H9 (cell line): ENCODE data around the gene ASMTL. TPM values are rescaled to one million over a fixed set of nuclear protein-coding genes. Genes with fewer than 3 reads are reported as not detected.

Experiments used
- DNase-seq: peaks from one replicate; pipeline ENCODE4 v3.0.0-alpha.2; 2017
- H2AFZ ChIP-seq: one replicate; pipeline ENCODE4 v1.6.1; 2013; ENCODE audit warnings: mild to moderate bottlenecking, low read length, control low read depth, moderate library complexity
- H2AK5ac ChIP-seq: 2 replicates; pipeline ENCODE4 v1.6.1; 2013; ENCODE audit warnings: low read length, control low read depth, mixed read lengths; ENCODE audit not compliant: insufficient read length
- H2BK120ac ChIP-seq: one replicate; pipeline ENCODE4 v1.6.1; 2013; ENCODE audit warnings: low read depth, mild to moderate bottlenecking, low read length, control low read depth, inconsistent platforms; ENCODE audit not compliant: poor library complexity, severe bottlenecking
- H2BK12ac ChIP-seq: 2 replicates; pipeline ENCODE4 v1.6.1; 2013; ENCODE audit warnings: low read length, control low read depth, mixed read lengths, low read depth; ENCODE audit not compliant: insufficient read length
- H2BK15ac ChIP-seq: 2 replicates; pipeline ENCODE4 v1.6.1; 2013; ENCODE audit warnings: low read depth, low read length, control low read depth
- H2BK20ac ChIP-seq: one replicate; pipeline ENCODE4 v1.6.1; 2013; ENCODE audit warnings: low read depth, mild to moderate bottlenecking, low read length, control low read depth, inconsistent platforms; ENCODE audit not compliant: poor library complexity, severe bottlenecking
- H2BK5ac ChIP-seq: 2 replicates; pipeline ENCODE4 v1.6.1; 2013; ENCODE audit warnings: low read length, control low read depth, mixed read lengths; ENCODE audit not compliant: insufficient read length
- H3K14ac ChIP-seq: 2 replicates; pipeline ENCODE4 v1.6.1; 2013; ENCODE audit warnings: low read length, control low read depth; ENCODE audit not compliant: insufficient read depth
- H3K18ac ChIP-seq: 2 replicates; pipeline ENCODE4 v1.6.1; 2013; ENCODE audit warnings: low read depth, mild to moderate bottlenecking, mixed read lengths, low read length, control low read depth; ENCODE audit not compliant: insufficient read length
- H3K23ac ChIP-seq: 2 replicates; pipeline ENCODE4 v1.6.1; 2013; ENCODE audit warnings: low read length, control low read depth, mixed read lengths, low read depth; ENCODE audit not compliant: insufficient read length
- H3K23me2 ChIP-seq: 2 replicates; pipeline ENCODE4 v1.6.1; 2013; ENCODE audit warnings: low read depth, mild to moderate bottlenecking, mixed read lengths, low read length, control low read depth; ENCODE audit not compliant: insufficient read length, poor library complexity, severe bottlenecking
- H3K27ac ChIP-seq: 2 replicates; pipeline ENCODE4 v1.5.1; 2013; ENCODE audit warnings: low read length, control low read depth, mixed read lengths, low read depth; ENCODE audit not compliant: insufficient read length
- H3K27me3 ChIP-seq: 2 replicates; pipeline ENCODE4 v1.6.1; 2013; ENCODE audit warnings: low read length, control low read depth, inconsistent platforms; ENCODE audit not compliant: insufficient read depth
- H3K4ac ChIP-seq: 2 replicates; pipeline ENCODE4 v1.6.1; 2013; ENCODE audit warnings: low read depth, mild to moderate bottlenecking, control low read depth, inconsistent platforms, low read length, moderate library complexity
- H3K4me1 ChIP-seq: 2 replicates; pipeline ENCODE4 v1.6.1; 2013; ENCODE audit warnings: low read length, control low read depth, inconsistent platforms; ENCODE audit not compliant: insufficient read depth
- H3K4me2 ChIP-seq: 2 replicates; pipeline ENCODE4 v1.6.1; 2013; ENCODE audit warnings: low read length, control low read depth, mixed read lengths; ENCODE audit not compliant: insufficient read length, insufficient read depth
- H3K56ac ChIP-seq: 2 replicates; pipeline ENCODE4 v1.6.1; 2013; ENCODE audit warnings: low read depth, mild to moderate bottlenecking, mixed read lengths, low read length, control low read depth; ENCODE audit not compliant: insufficient read length
- H3K79me1 ChIP-seq: 2 replicates; pipeline ENCODE4 v1.6.1; 2013; ENCODE audit warnings: low read depth, mild to moderate bottlenecking, moderate library complexity, low read length, control low read depth, inconsistent platforms; ENCODE audit not compliant: insufficient read depth, poor library complexity, severe bottlenecking
- H3K79me2 ChIP-seq: 2 replicates; pipeline ENCODE4 v1.6.1; 2013; ENCODE audit warnings: low read length, control low read depth, inconsistent platforms; ENCODE audit not compliant: insufficient read depth
- H3K9ac ChIP-seq: 2 replicates; pipeline ENCODE4 v1.6.1; 2013; ENCODE audit warnings: low read length, control low read depth, mixed read lengths; ENCODE audit not compliant: insufficient read length; ENCODE audit errors: extremely low read depth
- H3K9me3 ChIP-seq: one replicate; pipeline ENCODE4 v1.6.1; 2013; ENCODE audit warnings: low read depth, low read length, inconsistent platforms; ENCODE audit not compliant: control insufficient read depth
- H3T11ph ChIP-seq: one replicate; pipeline ENCODE4 v1.6.1; 2013; ENCODE audit warnings: mild to moderate bottlenecking, low read length, control low read depth, inconsistent platforms
- H4K20me1 ChIP-seq: one replicate; pipeline ENCODE4 v1.6.1; 2013; ENCODE audit not compliant: control insufficient read depth, insufficient read length, insufficient read depth
- H4K5ac ChIP-seq: 2 replicates; pipeline ENCODE4 v1.6.1; 2013; ENCODE audit warnings: low read depth, mild to moderate bottlenecking, mixed read lengths, low read length, control low read depth; ENCODE audit not compliant: insufficient read length
- H4K8ac ChIP-seq: replicated peaks from 2 replicates; pipeline ENCODE4 v1.6.1; 2013; ENCODE audit warnings: low read length, control low read depth, mixed read lengths, low read depth; ENCODE audit not compliant: insufficient read length
- H4K91ac ChIP-seq: 2 replicates; pipeline ENCODE4 v1.6.1; 2013; ENCODE audit warnings: low read depth, mild to moderate bottlenecking, moderate library complexity, mixed read lengths, low read length, control low read depth; ENCODE audit not compliant: insufficient read length
- H3K27ac Mint-ChIP-seq, 3 experiments: 2 replicates in 2 of 3; 3 replicates in 1 of 3; pipeline ENCODE4 v1.8.0; 2020 to 2021; ENCODE audit warnings: mixed read lengths in 3 of 3, mild to moderate bottlenecking in 1 of 3, moderate library complexity in 1 of 3
- H3K27me3 Mint-ChIP-seq: 2 replicates; pipeline ENCODE4 v1.8.0; 2021; ENCODE audit warnings: low read depth, mild to moderate bottlenecking, moderate library complexity, mixed read lengths
- H3K36me3 Mint-ChIP-seq, 3 experiments: 2 replicates in 2 of 3; 3 replicates in 1 of 3; pipeline ENCODE4 v1.8.0; 2020 to 2021; ENCODE audit warnings: low read depth in 3 of 3, mixed read lengths in 3 of 3; ENCODE audit not compliant: insufficient read depth in 1 of 3
- H3K4me1 Mint-ChIP-seq, 2 experiments: 2 replicates each; pipeline ENCODE4 v1.8.0; 2020; ENCODE audit warnings: mixed read lengths in 2 of 2
- H3K4me3 Mint-ChIP-seq, 2 experiments: 2 replicates in 1 of 2; 3 replicates in 1 of 2; pipeline ENCODE4 v1.8.0; 2020 to 2021; ENCODE audit warnings: mild to moderate bottlenecking in 2 of 2, mixed read lengths in 2 of 2, moderate library complexity in 1 of 2
- H3K9me3 Mint-ChIP-seq, 2 experiments: 2 replicates in 1 of 2; 3 replicates in 1 of 2; pipeline ENCODE4 v1.8.0; 2020; ENCODE audit warnings: mild to moderate bottlenecking in 2 of 2, mixed read lengths in 2 of 2, moderate library complexity in 1 of 2
- WGBS: extraction: QIAGEN DNeasy Blood & Tissue Kit; methylation state at CpG from one replicate; pipeline ENCODE4 v1.1.7; 2013; ENCODE audit warnings: missing lambda C conversion rate, low lambda C conversion rate, mixed read lengths; ENCODE audit not compliant: insufficient read length; ENCODE audit errors: extremely low coverage; 5-methylcytosine and 5-hydroxymethylcytosine counted together
- total RNA-seq: library from RNA; stranded (reverse); gene quantifications from 2 replicates; pipeline ENCODE4 v1.2.1, GENCODE V29; 2021
- TF ChIP-seq, protein P1 (sequence below): fragments of 200-600 bp; sonication (generic); conservative IDR thresholded peaks from 3 replicates; pipeline ENCODE4 v1.8.0; 2021; ENCODE audit warnings: antibody characterized with exemption, mild to moderate bottlenecking

ASMTL gene
- total RNA-seq, 1 experiment from 2014 or later = 59.8 TPM

DNA sequence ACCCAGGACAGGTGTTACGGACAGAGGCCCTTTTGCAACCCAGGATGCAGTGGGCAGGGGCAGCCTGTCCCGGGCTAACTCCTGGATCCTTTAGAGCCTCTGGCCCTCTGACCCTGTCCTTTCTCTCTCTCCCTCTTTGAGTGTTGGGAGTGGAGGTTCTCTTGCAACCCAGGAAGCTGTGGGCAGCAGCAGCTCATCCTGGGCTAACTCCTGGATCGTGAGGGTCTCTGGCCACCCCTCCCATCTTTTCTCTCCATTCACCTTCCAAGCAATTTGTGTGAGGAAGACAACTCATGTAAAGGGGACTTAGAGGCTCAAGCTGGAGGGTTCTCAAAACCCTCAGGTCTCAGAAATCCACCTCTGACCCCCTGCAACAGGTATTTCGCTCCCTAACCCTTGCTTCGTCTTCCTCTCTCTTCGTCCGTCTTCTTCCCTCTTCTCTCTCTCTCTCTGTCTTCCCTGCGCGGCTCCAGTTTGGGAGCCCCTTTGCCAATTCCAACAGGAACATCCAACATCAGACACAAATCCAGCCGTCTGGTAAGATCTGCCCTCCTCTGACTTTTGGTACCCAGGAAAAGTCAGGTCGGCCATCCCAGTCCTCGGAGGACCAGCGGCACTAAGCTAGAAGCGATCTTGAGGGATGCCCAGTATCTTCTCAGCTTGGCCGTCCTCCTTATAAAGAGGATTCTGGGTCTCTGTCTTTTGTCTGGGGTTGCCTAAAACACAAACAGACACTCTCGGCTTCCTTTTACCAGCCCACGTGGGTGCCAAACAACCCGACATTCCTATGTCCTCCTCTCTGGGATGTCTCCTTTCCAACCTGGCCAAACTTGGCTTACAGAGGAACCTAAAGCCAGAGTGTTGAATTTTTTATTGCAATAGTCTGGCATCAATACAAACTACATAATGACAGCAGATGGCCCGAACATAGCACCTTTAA lies 7.9 kb downstream of the ASMTL start:
- Histone ChIP-seq H3K27ac (no peak overlapping the region), H2AFZ (no peak overlapping the region), H3K9me3 (peaks cover 13% of the 10 kb centered on the region), H3K4me1 (no peaks in the 10 kb centered on the region), H3K79me1 (peaks cover 8% of the 10 kb centered on the region), H3K27me3 (no peaks in the 10 kb centered on the region), H2BK20ac (no peak overlapping the region), H2BK15ac (no peak overlapping the region), H3K23ac (no peak overlapping the region), H3K9ac (no peak overlapping the region), H3K56ac (no peak overlapping the region), H3K14ac (no peak overlapping the region), H3K79me2 (peaks cover 28% of the 10 kb centered on the region; the same call in 1 of the 2 replicates), H2BK5ac (no peak overlapping the region), H4K91ac (no peak overlapping the region), H3K18ac (no peak overlapping the region), H4K20me1 (no peaks in the 10 kb centered on the region), H4K5ac (no peak overlapping the region), H3T11ph (no peak overlapping the region), H2BK12ac (no peak overlapping the region), H3K4ac (no peak overlapping the region), H2AK5ac (no peak overlapping the region), H4K8ac (no peak overlapping the region), H2BK120ac (no peak overlapping the region), H3K23me2 (no peaks in the 10 kb centered on the region), H3K4me2 (no peak overlapping the region)
- Mint-ChIP-seq H3K4me1 (no peaks in the 10 kb centered on the region), H3K27ac (peak overlapping the region in 1 of 3 experiments; percentile 14; a peak in 1 of 7 replicates), H3K9me3 (peaks cover 48 to 49% of the 10 kb centered on the region in 2 experiments), H3K27me3 (peaks cover 2% of the 10 kb centered on the region), H3K4me3 (no peak overlapping the region), H3K36me3 (peaks cover 66 to 84% (median 74%) of the 10 kb centered on the region in 3 experiments)
- TF ChIP-seq, protein P1, sequence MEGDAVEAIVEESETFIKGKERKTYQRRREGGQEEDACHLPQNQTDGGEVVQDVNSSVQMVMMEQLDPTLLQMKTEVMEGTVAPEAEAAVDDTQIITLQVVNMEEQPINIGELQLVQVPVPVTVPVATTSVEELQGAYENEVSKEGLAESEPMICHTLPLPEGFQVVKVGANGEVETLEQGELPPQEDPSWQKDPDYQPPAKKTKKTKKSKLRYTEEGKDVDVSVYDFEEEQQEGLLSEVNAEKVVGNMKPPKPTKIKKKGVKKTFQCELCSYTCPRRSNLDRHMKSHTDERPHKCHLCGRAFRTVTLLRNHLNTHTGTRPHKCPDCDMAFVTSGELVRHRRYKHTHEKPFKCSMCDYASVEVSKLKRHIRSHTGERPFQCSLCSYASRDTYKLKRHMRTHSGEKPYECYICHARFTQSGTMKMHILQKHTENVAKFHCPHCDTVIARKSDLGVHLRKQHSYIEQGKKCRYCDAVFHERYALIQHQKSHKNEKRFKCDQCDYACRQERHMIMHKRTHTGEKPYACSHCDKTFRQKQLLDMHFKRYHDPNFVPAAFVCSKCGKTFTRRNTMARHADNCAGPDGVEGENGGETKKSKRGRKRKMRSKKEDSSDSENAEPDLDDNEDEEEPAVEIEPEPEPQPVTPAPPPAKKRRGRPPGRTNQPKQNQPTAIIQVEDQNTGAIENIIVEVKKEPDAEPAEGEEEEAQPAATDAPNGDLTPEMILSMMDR = no peak
- no CpG with 5 or more reads among the region's 19 CpGs for WGBS
- DNase-seq = peak; percentile 12
